Measurements from ENCODE around the gene OR51E2. TPM values are rescaled to one million over a fixed set of nuclear protein-coding genes. Genes with fewer than 3 reads are reported as not detected.

OR51E2 gene
- total and polyA plus RNA-seq, 2 donors, result under 0.01 to 0.57 TPM

Other genes with a start within 250 kb of the OR51E2 start
- not detected for gene OR52K2, start 248.6 kb downstream of the OR51E2 start, total RNA-seq
- not detected for gene OR52K2, start 248.6 kb downstream of the OR51E2 start, polyA plus RNA-seq
- under 0.01 TPM for gene OR52K1, start 215.2 kb downstream of the OR51E2 start, total RNA-seq
- under 0.01 TPM for gene OR52K1, start 215.2 kb downstream of the OR51E2 start, polyA plus RNA-seq
- not detected for gene OR52M1, start 152.7 kb downstream of the OR51E2 start, total RNA-seq
- not detected for gene OR52M1, start 152.7 kb downstream of the OR51E2 start, polyA plus RNA-seq
- gene OR52I2, start 116.1 kb downstream of the OR51E2 start, total RNA-seq, result 0.09 TPM
- gene OR52I2, start 116.1 kb downstream of the OR51E2 start, polyA plus RNA-seq, result 0.07 TPM
- under 0.01 TPM for gene OR52I1, start 103.8 kb downstream of the OR51E2 start, total RNA-seq
- gene OR52I1, start 103.8 kb downstream of the OR51E2 start, polyA plus RNA-seq, result 0.02 TPM
- 6.9 TPM for gene TRIM68, start 89.6 kb downstream of the OR51E2 start, total RNA-seq
- gene TRIM68, start 89.6 kb downstream of the OR51E2 start, polyA plus RNA-seq, result 6.5 TPM
- gene OR51D1, start 60.4 kb downstream of the OR51E2 start, total RNA-seq, result not detected
- under 0.01 TPM for gene OR51D1, start 60.4 kb downstream of the OR51E2 start, polyA plus RNA-seq
- gene OR51E1, start 53.9 kb downstream of the OR51E2 start, total RNA-seq, result 0.33 TPM
- gene OR51E1, start 53.9 kb downstream of the OR51E2 start, polyA plus RNA-seq, result 0.68 TPM
- 0.52 TPM for gene MMP26, start 6.9 kb upstream of the OR51E2 start, total RNA-seq
- gene MMP26, start 6.9 kb upstream of the OR51E2 start, polyA plus RNA-seq, result 1.9 TPM
- gene OR51F1, start 72.1 kb upstream of the OR51E2 start, total RNA-seq, result not detected
- gene OR51F1, start 72.1 kb upstream of the OR51E2 start, polyA plus RNA-seq, result not detected
- not detected for gene OR52R1, start 106.5 kb upstream of the OR51E2 start, total RNA-seq
- gene OR52R1, start 106.5 kb upstream of the OR51E2 start, polyA plus RNA-seq, result not detected
- gene OR51F2, start 123.5 kb upstream of the OR51E2 start, total RNA-seq, result not detected
- gene OR51F2, start 123.5 kb upstream of the OR51E2 start, polyA plus RNA-seq, result not detected
- not detected for gene OR51S1, start 151.4 kb upstream of the OR51E2 start, total RNA-seq
- not detected for gene OR51S1, start 151.4 kb upstream of the OR51E2 start, polyA plus RNA-seq
- gene OR51T1, start 184.0 kb upstream of the OR51E2 start, total RNA-seq, result not detected
- gene OR51T1, start 184.0 kb upstream of the OR51E2 start, polyA plus RNA-seq, result not detected
- gene OR51A7, start 205.9 kb upstream of the OR51E2 start, total RNA-seq, result not detected
- 0.05 TPM for gene OR51A7, start 205.9 kb upstream of the OR51E2 start, polyA plus RNA-seq
- not detected for gene OR51G2, start 221.5 kb upstream of the OR51E2 start, total RNA-seq
- 0.02 TPM for gene OR51G2, start 221.5 kb upstream of the OR51E2 start, polyA plus RNA-seq
- not detected for gene OR51G1, start 226.5 kb upstream of the OR51E2 start, total RNA-seq
- gene OR51G1, start 226.5 kb upstream of the OR51E2 start, polyA plus RNA-seq, result 0.02 TPM
- gene OR51A4, start 249.8 kb upstream of the OR51E2 start, total RNA-seq, result not detected
- gene OR51A4, start 249.8 kb upstream of the OR51E2 start, polyA plus RNA-seq, result 0.02 TPM